H9 (cell line): ENCODE data around the gene C10orf105. TPM values are rescaled to one million over a fixed set of nuclear protein-coding genes. Genes with fewer than 3 reads are reported as not detected.

Experiments used
- DNase-seq: peaks from one replicate; pipeline ENCODE4 v3.0.0-alpha.2; 2017
- H2AFZ ChIP-seq: one replicate; pipeline ENCODE4 v1.6.1; 2013; ENCODE audit warnings: mild to moderate bottlenecking, low read length, control low read depth, moderate library complexity
- H2AK5ac ChIP-seq: 2 replicates; pipeline ENCODE4 v1.6.1; 2013; ENCODE audit warnings: low read length, control low read depth, mixed read lengths; ENCODE audit not compliant: insufficient read length
- H2BK120ac ChIP-seq: one replicate; pipeline ENCODE4 v1.6.1; 2013; ENCODE audit warnings: low read depth, mild to moderate bottlenecking, low read length, control low read depth, inconsistent platforms; ENCODE audit not compliant: poor library complexity, severe bottlenecking
- H2BK12ac ChIP-seq: 2 replicates; pipeline ENCODE4 v1.6.1; 2013; ENCODE audit warnings: low read length, control low read depth, mixed read lengths, low read depth; ENCODE audit not compliant: insufficient read length
- H2BK15ac ChIP-seq: 2 replicates; pipeline ENCODE4 v1.6.1; 2013; ENCODE audit warnings: low read depth, low read length, control low read depth
- H2BK20ac ChIP-seq: one replicate; pipeline ENCODE4 v1.6.1; 2013; ENCODE audit warnings: low read depth, mild to moderate bottlenecking, low read length, control low read depth, inconsistent platforms; ENCODE audit not compliant: poor library complexity, severe bottlenecking
- H2BK5ac ChIP-seq: 2 replicates; pipeline ENCODE4 v1.6.1; 2013; ENCODE audit warnings: low read length, control low read depth, mixed read lengths; ENCODE audit not compliant: insufficient read length
- H3K14ac ChIP-seq: 2 replicates; pipeline ENCODE4 v1.6.1; 2013; ENCODE audit warnings: low read length, control low read depth; ENCODE audit not compliant: insufficient read depth
- H3K18ac ChIP-seq: 2 replicates; pipeline ENCODE4 v1.6.1; 2013; ENCODE audit warnings: low read depth, mild to moderate bottlenecking, mixed read lengths, low read length, control low read depth; ENCODE audit not compliant: insufficient read length
- H3K23ac ChIP-seq: 2 replicates; pipeline ENCODE4 v1.6.1; 2013; ENCODE audit warnings: low read length, control low read depth, mixed read lengths, low read depth; ENCODE audit not compliant: insufficient read length
- H3K23me2 ChIP-seq: 2 replicates; pipeline ENCODE4 v1.6.1; 2013; ENCODE audit warnings: low read depth, mild to moderate bottlenecking, mixed read lengths, low read length, control low read depth; ENCODE audit not compliant: insufficient read length, poor library complexity, severe bottlenecking
- H3K27ac ChIP-seq: 2 replicates; pipeline ENCODE4 v1.5.1; 2013; ENCODE audit warnings: low read length, control low read depth, mixed read lengths, low read depth; ENCODE audit not compliant: insufficient read length
- H3K27me3 ChIP-seq: 2 replicates; pipeline ENCODE4 v1.6.1; 2013; ENCODE audit warnings: low read length, control low read depth, inconsistent platforms; ENCODE audit not compliant: insufficient read depth
- H3K4ac ChIP-seq: 2 replicates; pipeline ENCODE4 v1.6.1; 2013; ENCODE audit warnings: low read depth, mild to moderate bottlenecking, control low read depth, inconsistent platforms, low read length, moderate library complexity
- H3K4me1 ChIP-seq: 2 replicates; pipeline ENCODE4 v1.6.1; 2013; ENCODE audit warnings: low read length, control low read depth, inconsistent platforms; ENCODE audit not compliant: insufficient read depth
- H3K4me2 ChIP-seq: 2 replicates; pipeline ENCODE4 v1.6.1; 2013; ENCODE audit warnings: low read length, control low read depth, mixed read lengths; ENCODE audit not compliant: insufficient read length, insufficient read depth
- H3K56ac ChIP-seq: 2 replicates; pipeline ENCODE4 v1.6.1; 2013; ENCODE audit warnings: low read depth, mild to moderate bottlenecking, mixed read lengths, low read length, control low read depth; ENCODE audit not compliant: insufficient read length
- H3K79me1 ChIP-seq: 2 replicates; pipeline ENCODE4 v1.6.1; 2013; ENCODE audit warnings: low read depth, mild to moderate bottlenecking, moderate library complexity, low read length, control low read depth, inconsistent platforms; ENCODE audit not compliant: insufficient read depth, poor library complexity, severe bottlenecking
- H3K79me2 ChIP-seq: 2 replicates; pipeline ENCODE4 v1.6.1; 2013; ENCODE audit warnings: low read length, control low read depth, inconsistent platforms; ENCODE audit not compliant: insufficient read depth
- H3K9ac ChIP-seq: 2 replicates; pipeline ENCODE4 v1.6.1; 2013; ENCODE audit warnings: low read length, control low read depth, mixed read lengths; ENCODE audit not compliant: insufficient read length; ENCODE audit errors: extremely low read depth
- H3K9me3 ChIP-seq: one replicate; pipeline ENCODE4 v1.6.1; 2013; ENCODE audit warnings: low read depth, low read length, inconsistent platforms; ENCODE audit not compliant: control insufficient read depth
- H3T11ph ChIP-seq: one replicate; pipeline ENCODE4 v1.6.1; 2013; ENCODE audit warnings: mild to moderate bottlenecking, low read length, control low read depth, inconsistent platforms
- H4K20me1 ChIP-seq: one replicate; pipeline ENCODE4 v1.6.1; 2013; ENCODE audit not compliant: control insufficient read depth, insufficient read length, insufficient read depth
- H4K5ac ChIP-seq: 2 replicates; pipeline ENCODE4 v1.6.1; 2013; ENCODE audit warnings: low read depth, mild to moderate bottlenecking, mixed read lengths, low read length, control low read depth; ENCODE audit not compliant: insufficient read length
- H4K8ac ChIP-seq: replicated peaks from 2 replicates; pipeline ENCODE4 v1.6.1; 2013; ENCODE audit warnings: low read length, control low read depth, mixed read lengths, low read depth; ENCODE audit not compliant: insufficient read length
- H4K91ac ChIP-seq: 2 replicates; pipeline ENCODE4 v1.6.1; 2013; ENCODE audit warnings: low read depth, mild to moderate bottlenecking, moderate library complexity, mixed read lengths, low read length, control low read depth; ENCODE audit not compliant: insufficient read length
- H3K27ac Mint-ChIP-seq, 3 experiments: 2 replicates in 2 of 3; 3 replicates in 1 of 3; pipeline ENCODE4 v1.8.0; 2020 to 2021; ENCODE audit warnings: mixed read lengths in 3 of 3, mild to moderate bottlenecking in 1 of 3, moderate library complexity in 1 of 3
- H3K27me3 Mint-ChIP-seq: 2 replicates; pipeline ENCODE4 v1.8.0; 2021; ENCODE audit warnings: low read depth, mild to moderate bottlenecking, moderate library complexity, mixed read lengths
- H3K36me3 Mint-ChIP-seq, 3 experiments: 2 replicates in 2 of 3; 3 replicates in 1 of 3; pipeline ENCODE4 v1.8.0; 2020 to 2021; ENCODE audit warnings: low read depth in 3 of 3, mixed read lengths in 3 of 3; ENCODE audit not compliant: insufficient read depth in 1 of 3
- H3K4me1 Mint-ChIP-seq, 2 experiments: 2 replicates each; pipeline ENCODE4 v1.8.0; 2020; ENCODE audit warnings: mixed read lengths in 2 of 2
- H3K4me3 Mint-ChIP-seq, 2 experiments: 2 replicates in 1 of 2; 3 replicates in 1 of 2; pipeline ENCODE4 v1.8.0; 2020 to 2021; ENCODE audit warnings: mild to moderate bottlenecking in 2 of 2, mixed read lengths in 2 of 2, moderate library complexity in 1 of 2
- H3K9me3 Mint-ChIP-seq, 2 experiments: 2 replicates in 1 of 2; 3 replicates in 1 of 2; pipeline ENCODE4 v1.8.0; 2020; ENCODE audit warnings: mild to moderate bottlenecking in 2 of 2, mixed read lengths in 2 of 2, moderate library complexity in 1 of 2
- WGBS: extraction: QIAGEN DNeasy Blood & Tissue Kit; methylation state at CpG from one replicate; pipeline ENCODE4 v1.1.7; 2013; ENCODE audit warnings: missing lambda C conversion rate, low lambda C conversion rate, mixed read lengths; ENCODE audit not compliant: insufficient read length; ENCODE audit errors: extremely low coverage; 5-methylcytosine and 5-hydroxymethylcytosine counted together
- total RNA-seq: library from RNA; stranded (reverse); gene quantifications from 2 replicates; pipeline ENCODE4 v1.2.1, GENCODE V29; 2021
- TF ChIP-seq, protein P1 (sequence below): fragments of 200-600 bp; sonication (generic); conservative IDR thresholded peaks from 3 replicates; pipeline ENCODE4 v1.8.0; 2021; ENCODE audit warnings: antibody characterized with exemption, mild to moderate bottlenecking

The C10orf105 gene
- total RNA-seq, 1 experiment from 2014 or later: 0.26 TPM

DNA sequence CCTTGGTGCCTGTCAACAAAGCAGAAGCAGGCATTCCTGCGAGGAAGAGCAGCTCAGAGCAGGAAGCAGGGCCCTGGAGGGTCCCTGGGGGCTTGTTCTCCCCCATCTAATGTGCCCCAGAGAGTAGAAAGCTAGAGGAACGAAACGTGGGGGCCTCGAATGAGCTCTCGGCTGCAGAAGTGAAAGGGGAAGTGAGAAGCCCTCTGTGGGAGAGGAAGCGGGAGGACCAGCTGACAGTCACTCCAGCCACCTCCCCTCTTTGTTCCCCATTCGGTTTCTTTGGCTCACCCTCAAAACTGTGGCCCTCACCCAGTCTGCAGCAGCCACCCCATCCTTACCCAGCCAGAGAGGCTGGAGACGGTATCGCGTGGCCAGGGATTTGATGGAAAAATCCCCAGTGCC is 25.0 kb downstream of the C10orf105 start:
- Histone ChIP-seq H3T11ph (no peak overlapping the region), H2BK120ac (no peak overlapping the region), H2BK15ac (no peak overlapping the region), H4K5ac (no peak overlapping the region), H2BK12ac (no peak overlapping the region), H3K4ac (no peak overlapping the region), H3K56ac (no peak overlapping the region), H3K9me3 (no peaks in the 10 kb centered on the region), H3K27ac (no peak overlapping the region), H3K14ac (no peak overlapping the region), H4K20me1 (no peaks in the 10 kb centered on the region), H3K4me1 (no peaks in the 10 kb centered on the region), H3K9ac (no peak overlapping the region), H4K91ac (no peak overlapping the region), H3K23me2 (no peaks in the 10 kb centered on the region), H2BK5ac (no peak overlapping the region), H2AK5ac (no peak overlapping the region), H2BK20ac (no peak overlapping the region), H3K18ac (no peak overlapping the region), H3K79me2 (no peaks in the 10 kb centered on the region), H3K79me1 (no peaks in the 10 kb centered on the region), H3K27me3 (no peaks in the 10 kb centered on the region), H2AFZ (no peak overlapping the region), H3K23ac (no peak overlapping the region), H4K8ac (no peak overlapping the region), H3K4me2 (no peak overlapping the region)
- no peak overlapping the region for H3K4me3 Mint-ChIP-seq
- no peaks in the 10 kb centered on the region; a peak in 2 of 5 replicates for H3K9me3 Mint-ChIP-seq
- H3K36me3 Mint-ChIP-seq: no peaks in the 10 kb centered on the region
- WGBS: no CpG with 5 or more reads among the region's 10 CpGs
- TF ChIP-seq, protein P1, sequence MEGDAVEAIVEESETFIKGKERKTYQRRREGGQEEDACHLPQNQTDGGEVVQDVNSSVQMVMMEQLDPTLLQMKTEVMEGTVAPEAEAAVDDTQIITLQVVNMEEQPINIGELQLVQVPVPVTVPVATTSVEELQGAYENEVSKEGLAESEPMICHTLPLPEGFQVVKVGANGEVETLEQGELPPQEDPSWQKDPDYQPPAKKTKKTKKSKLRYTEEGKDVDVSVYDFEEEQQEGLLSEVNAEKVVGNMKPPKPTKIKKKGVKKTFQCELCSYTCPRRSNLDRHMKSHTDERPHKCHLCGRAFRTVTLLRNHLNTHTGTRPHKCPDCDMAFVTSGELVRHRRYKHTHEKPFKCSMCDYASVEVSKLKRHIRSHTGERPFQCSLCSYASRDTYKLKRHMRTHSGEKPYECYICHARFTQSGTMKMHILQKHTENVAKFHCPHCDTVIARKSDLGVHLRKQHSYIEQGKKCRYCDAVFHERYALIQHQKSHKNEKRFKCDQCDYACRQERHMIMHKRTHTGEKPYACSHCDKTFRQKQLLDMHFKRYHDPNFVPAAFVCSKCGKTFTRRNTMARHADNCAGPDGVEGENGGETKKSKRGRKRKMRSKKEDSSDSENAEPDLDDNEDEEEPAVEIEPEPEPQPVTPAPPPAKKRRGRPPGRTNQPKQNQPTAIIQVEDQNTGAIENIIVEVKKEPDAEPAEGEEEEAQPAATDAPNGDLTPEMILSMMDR: no peak
- H3K27ac Mint-ChIP-seq: no peak overlapping the region
- DNase-seq: no peak
- H3K4me1 Mint-ChIP-seq: peaks cover 2 to 8% of the 10 kb centered on the region in 2 experiments; a peak in 3 of 4 replicates
- no peaks in the 10 kb centered on the region; the same call in 1 of the 2 replicates for H3K27me3 Mint-ChIP-seq
